NCI-H1105 (cell line): ENCODE measurements around the gene MAGEC1.
A peak's percentile ranks its signal among the peaks of the same experiment; 100 is the strongest.
"Not testable (repeated sequence)": the region's sequence is repeated elsewhere in the genome, so short reads cannot be mapped to it uniquely, and the experiment has no call there.

ENCODE experiments used
- DNase-seq: peaks from one replicate; lab custom pipeline; 2025; lab: John Stamatoyannopoulos, UW

MAGEC1 gene, protein sequence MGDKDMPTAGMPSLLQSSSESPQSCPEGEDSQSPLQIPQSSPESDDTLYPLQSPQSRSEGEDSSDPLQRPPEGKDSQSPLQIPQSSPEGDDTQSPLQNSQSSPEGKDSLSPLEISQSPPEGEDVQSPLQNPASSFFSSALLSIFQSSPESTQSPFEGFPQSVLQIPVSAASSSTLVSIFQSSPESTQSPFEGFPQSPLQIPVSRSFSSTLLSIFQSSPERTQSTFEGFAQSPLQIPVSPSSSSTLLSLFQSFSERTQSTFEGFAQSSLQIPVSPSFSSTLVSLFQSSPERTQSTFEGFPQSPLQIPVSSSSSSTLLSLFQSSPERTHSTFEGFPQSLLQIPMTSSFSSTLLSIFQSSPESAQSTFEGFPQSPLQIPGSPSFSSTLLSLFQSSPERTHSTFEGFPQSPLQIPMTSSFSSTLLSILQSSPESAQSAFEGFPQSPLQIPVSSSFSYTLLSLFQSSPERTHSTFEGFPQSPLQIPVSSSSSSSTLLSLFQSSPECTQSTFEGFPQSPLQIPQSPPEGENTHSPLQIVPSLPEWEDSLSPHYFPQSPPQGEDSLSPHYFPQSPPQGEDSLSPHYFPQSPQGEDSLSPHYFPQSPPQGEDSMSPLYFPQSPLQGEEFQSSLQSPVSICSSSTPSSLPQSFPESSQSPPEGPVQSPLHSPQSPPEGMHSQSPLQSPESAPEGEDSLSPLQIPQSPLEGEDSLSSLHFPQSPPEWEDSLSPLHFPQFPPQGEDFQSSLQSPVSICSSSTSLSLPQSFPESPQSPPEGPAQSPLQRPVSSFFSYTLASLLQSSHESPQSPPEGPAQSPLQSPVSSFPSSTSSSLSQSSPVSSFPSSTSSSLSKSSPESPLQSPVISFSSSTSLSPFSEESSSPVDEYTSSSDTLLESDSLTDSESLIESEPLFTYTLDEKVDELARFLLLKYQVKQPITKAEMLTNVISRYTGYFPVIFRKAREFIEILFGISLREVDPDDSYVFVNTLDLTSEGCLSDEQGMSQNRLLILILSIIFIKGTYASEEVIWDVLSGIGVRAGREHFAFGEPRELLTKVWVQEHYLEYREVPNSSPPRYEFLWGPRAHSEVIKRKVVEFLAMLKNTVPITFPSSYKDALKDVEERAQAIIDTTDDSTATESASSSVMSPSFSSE

GRCh38 chrX:141903400-141904155, at the start of gene MAGEC1:
Gene MAGEC1 (plus strand): TSS chrX:141903894. CDS start chrX:141905073, 1,179 bp downstream.
- peak; percentile 69 for DNase-seq

- no peak for DNase-seq
Measured at GRCh38 chrX:141857479-141857878, 46.2 kb upstream of the MAGEC1 start.

DNA sequence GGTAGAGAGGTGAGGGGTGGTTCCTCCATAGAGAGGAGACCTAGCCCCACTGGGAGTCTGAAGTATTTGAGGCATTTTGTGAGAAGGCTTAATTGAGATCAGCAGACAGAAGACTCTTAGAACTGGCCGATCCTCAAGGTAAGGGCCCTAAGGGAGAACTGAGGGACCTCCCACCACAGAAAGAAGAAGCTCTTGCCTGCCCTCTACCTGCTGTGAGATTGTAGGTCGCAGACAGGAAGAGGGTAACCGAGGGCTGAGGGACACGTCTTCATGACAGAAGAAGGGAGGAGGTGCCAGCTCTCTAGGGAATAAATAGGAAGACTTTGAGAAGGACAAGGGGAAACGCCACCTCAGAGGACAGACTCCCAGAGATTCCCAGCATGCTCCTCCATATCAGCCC, 24.1 kb upstream of the MAGEC1 start:
- no peak for DNase-seq

DNA sequence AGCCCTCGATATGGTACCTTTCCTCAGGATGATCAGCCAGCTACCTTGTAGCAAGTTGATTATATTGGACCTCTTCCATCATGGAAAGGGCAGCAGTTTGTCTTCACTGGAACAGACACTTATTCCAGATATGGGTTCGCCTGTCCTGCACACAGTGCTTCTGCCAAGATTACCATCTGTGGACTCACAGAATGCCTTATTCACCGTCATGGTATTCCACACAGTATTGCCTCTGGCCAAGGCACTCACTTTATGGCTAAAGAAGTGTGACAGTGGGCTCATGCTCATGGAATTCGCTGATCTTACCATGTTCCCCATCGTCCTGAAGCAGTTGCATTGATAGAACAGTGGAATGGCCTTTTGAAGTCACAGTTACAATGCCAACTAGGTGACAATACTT, 14.9 kb upstream of the MAGEC1 start:
- not testable (repeated sequence) for DNase-seq

- DNase-seq, result no peak
Measured at GRCh38 chrX:141894733-141895132, 9.0 kb upstream of the MAGEC1 start.

DNA sequence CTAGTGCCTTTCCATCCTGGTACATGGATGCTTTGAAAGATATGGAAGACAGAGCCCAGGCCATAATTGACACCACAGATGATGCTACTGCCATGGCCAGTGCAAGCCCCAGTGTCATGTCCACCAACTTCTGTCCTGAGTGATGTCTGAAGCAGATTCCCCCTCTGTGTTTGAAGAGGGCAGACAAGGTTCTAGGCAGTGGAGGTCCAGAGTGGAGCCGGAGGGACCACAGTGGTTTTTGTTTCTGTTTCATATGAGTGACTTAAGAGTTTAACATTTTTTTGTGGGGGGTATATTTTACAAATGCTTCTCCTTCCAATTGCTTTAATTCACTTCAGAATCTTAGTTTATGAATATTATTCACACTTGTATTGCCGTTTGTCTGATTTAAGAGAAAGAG, 6.0 kb upstream of the MAGEC1 start:
- no peak for DNase-seq

DNA sequence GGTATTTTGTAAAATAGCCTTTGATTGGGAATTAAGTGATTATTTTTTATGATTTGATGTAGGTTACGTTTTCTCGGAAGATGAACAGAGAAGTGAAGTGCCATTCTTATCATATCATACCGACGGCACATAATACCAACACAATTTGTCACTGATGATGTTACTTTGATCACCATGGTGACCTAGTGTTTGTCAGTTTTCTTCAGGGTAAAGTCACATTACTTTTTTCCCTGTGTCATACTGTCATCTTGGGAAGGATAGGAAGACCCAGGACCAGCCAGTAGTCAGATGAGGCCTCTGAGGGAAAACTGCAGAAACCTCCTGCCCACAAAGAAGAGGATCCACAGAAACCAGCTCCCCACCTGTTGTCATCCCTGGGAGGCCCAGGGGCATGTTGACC, 1.3 kb upstream of the MAGEC1 start:
- DNase-seq, result no peak

DNA sequence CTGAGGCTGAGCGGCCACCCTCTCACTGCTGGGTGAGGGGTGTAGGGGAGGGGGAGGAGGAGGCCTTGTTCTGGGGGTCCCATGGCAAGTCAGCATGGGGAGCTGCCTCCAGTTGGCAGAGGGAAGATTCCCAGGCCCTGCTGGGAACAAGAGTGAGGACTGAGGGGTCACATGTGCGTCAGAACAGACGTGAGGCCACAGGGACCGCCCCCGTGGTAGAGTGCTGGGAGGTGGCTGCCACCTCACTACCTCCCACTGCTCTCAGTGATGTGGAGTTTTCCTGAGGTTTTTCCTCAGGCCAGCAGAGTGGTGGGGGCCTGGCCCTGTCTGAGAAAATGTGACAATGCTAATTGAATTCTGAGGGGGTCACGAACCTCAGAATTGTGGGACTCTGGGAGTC, 568 bp downstream of the MAGEC1 start:
- DNase-seq, result no peak

DNA sequence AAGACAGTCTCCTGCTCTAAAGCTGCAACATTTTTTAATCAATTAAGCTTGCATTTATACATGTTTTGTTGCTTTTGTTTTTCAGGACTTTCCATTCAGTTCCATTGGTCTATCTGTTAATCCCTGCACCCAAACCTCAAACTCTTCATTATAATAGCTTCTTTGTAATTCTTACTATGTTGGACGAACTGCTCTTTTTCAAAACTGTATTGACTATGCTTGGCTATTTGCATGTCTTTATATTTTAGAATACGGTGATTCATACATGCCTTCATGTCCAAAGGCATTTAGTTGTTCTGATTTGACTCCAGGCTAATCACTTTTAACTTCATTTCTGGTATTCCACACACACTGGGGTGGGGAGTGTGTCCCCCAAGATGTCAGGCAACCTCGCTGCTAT, 14.1 kb downstream of the MAGEC1 start:
- DNase-seq, result no peak

- DNase-seq, result no peak
Measured at GRCh38 chrX:141924293-141924692, 20.6 kb downstream of the MAGEC1 start.

GRCh38 chrX:141928432-141928831, 24.7 kb downstream of the MAGEC1 start:
- DNase-seq, result no peak

GRCh38 chrX:141934059-141934641, 30.5 kb downstream of the MAGEC1 start:
- no peak for DNase-seq

- no peak for DNase-seq
Measured at GRCh38 chrX:141935645-141936044, 32.0 kb downstream of the MAGEC1 start.

DNA sequence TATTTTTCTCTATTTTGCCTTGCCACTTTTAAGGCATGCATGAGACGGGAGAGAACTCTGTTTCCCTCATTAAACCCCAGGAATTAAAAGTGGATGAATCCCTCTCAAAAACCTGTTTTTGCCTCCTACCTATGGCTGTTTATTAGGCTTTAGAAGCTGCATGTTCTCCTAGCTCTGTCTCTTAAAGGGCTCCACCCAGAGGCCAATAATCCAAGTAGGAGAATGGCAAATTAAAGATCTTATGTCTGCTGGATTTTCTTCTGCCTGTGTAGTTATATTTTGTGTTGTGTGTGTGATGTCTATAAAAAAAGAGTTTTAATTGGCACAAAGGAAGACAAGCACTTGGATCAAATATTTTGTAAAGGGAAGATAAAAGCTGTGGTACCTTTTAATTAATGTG, 32.4 kb downstream of the MAGEC1 start:
- peak; percentile 0 for DNase-seq

DNA sequence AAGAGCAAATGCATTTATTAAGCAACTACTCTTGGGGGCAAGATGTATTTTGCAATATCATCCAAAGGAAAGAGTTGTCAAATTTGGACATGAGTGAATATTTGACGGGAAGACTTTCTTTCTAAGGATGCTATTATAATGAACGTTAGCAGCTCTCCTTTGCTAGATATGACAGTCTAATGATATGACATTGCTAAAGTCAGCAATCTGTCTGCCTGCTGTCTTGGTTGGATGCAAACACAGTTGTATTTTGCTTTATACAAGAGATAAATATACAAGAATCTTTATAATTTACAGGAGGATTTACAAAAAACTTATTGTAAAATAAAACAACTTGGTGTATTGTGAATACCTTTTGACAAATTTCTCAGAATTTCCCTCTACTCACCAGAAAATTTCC, 37.5 kb downstream of the MAGEC1 start:
- no peak for DNase-seq

- no peak for DNase-seq
Measured at GRCh38 chrX:141945426-141945825, 41.7 kb downstream of the MAGEC1 start.

DNA sequence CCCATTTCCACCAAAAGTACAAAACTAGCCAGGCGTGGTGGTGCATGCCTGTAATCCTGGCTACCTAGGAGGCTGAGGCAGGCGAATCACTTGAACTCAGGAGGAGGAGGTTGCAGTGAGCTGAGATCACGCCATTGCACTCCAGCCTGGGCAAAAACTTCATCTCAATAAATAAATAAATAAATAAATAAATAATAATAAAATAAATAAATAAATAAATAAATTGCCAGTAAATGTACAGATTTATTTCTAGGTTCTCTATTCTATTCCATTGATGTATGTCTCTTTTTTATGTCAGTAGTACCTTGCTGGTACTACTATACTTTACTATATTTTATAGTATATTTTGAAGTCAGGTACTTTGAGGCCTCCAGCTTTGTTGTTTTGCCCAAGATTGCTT, 43.7 kb downstream of the MAGEC1 start:
- no peak for DNase-seq

DNA sequence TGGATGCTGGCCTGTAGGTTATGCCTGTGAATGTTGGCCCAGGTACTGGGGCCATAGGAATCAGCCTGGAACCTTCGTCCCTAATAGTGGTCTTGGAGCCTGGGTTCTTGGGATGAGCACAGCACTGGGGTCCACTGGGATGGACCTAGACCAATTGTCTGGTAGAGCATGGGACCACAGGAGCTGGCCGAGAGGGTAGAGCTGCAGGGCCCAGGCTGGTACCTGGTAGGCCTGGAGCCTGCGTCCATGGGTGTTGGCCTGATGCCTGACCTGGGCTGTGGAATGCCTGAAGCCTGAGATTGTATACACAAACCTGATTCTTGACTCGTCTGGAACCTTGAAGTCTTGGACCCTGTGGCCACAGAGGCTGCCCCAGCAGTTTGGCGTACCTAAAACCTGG, 48.9 kb downstream of the MAGEC1 start:
- no peak for DNase-seq

GRCh38 chrX:141958675-141959074, 55.0 kb downstream of the MAGEC1 start:
- no peak for DNase-seq
